Endothelial cell of umbilical vein (primary cell): ENCODE results near the gene MAST4. TPM values are rescaled to one million over a fixed set of nuclear protein-coding genes. Genes with fewer than 3 reads are reported as not detected.

Source experiments
- BruUV-seq: library from RNA; stranded (reverse); fragments of 400-500 nt; replicated peaks from 2 replicates; lab custom pipeline; 2021; lab: Mats Ljungman, UMichigan
- CTCF ChIA-PET: fragments of 300-600, 350-600 bp; sonication (Branson Sonifier 250); formaldehyde crosslinking; loops from one replicate; lab custom pipeline; 2021; ENCODE audit warnings: antibody characterized with exemption, inconsistent platforms; lab: Charles Lee
- POLR2A ChIA-PET: fragments of 300-600, 350-600 bp; sonication (Branson Sonifier 250); formaldehyde crosslinking; loops from one replicate; lab custom pipeline; 2021; ENCODE audit warnings: antibody characterized with exemption, inconsistent platforms; lab: Charles Lee
- DNase-seq: peaks from one replicate; pipeline ENCODE4 v3.0.0-alpha.2; 2011; ENCODE audit warnings: low read depth, low spot score
- FAIRE-seq: peaks from 2 replicates; lab custom pipeline; 2011; peaks lifted over from hg19 to GRCh38; lab: Jason Lieb, UNC
- H2AFZ ChIP-seq: 2 replicates; pipeline ENCODE4 v1.6.0; 2012; ENCODE audit warnings: low read depth, low read length, control low read depth, inconsistent platforms
- H3K27ac ChIP-seq: 2 replicates; pipeline ENCODE4 v1.5.1; 2011; ENCODE audit warnings: low read depth, mild to moderate bottlenecking, control low read depth, low read length, moderate library complexity; ENCODE audit not compliant: insufficient read depth
- H3K27me3 ChIP-seq, 2 experiments: 2 replicates each; pipeline versions ENCODE4 v1.6.0 to v1.6.1; 2011; ENCODE audit warnings: low read length in 2 of 2, mixed read lengths in 1 of 2; ENCODE audit not compliant: control insufficient read depth in 2 of 2, insufficient read depth in 2 of 2
- H3K36me3 ChIP-seq, 2 experiments: 2 replicates in 1 of 2; 3 replicates in 1 of 2; pipeline ENCODE4 v1.5.1; 2011; ENCODE audit warnings: low read length in 2 of 2, mild to moderate bottlenecking in 1 of 2, moderate library complexity in 1 of 2; ENCODE audit not compliant: control insufficient read depth in 2 of 2, insufficient read depth in 2 of 2; ENCODE audit errors: extremely low read depth in 1 of 2
- H3K4me1 ChIP-seq: 3 replicates; pipeline ENCODE4 v1.5.1; 2011; ENCODE audit warnings: mild to moderate bottlenecking, low read length; ENCODE audit not compliant: control insufficient read depth, insufficient read depth; ENCODE audit errors: extremely low read depth
- H3K4me2 ChIP-seq: 2 replicates; pipeline ENCODE4 v1.6.1; 2011; ENCODE audit warnings: low read length, control low read depth, mixed read lengths; ENCODE audit not compliant: insufficient read depth
- H3K4me3 ChIP-seq, 3 experiments: fragments of 200-600 bp in 1 of 3; sonication (generic), shearing (Covaris generic) in 1 of 3; replicated peaks in 1 of 3; 2 replicates each; pipeline ENCODE4 v1.5.1; 2011 to 2016; ENCODE audit warnings: control low read depth in 3 of 3, low read length in 3 of 3, mild to moderate bottlenecking in 2 of 3, inconsistent platforms in 1 of 3, low read depth in 1 of 3, moderate library complexity in 1 of 3; ENCODE audit not compliant: insufficient read depth in 1 of 3
- H3K79me2 ChIP-seq: 2 replicates; pipeline ENCODE4 v1.6.0; 2012; ENCODE audit warnings: low read length, inconsistent platforms; ENCODE audit not compliant: control insufficient read depth, insufficient read depth
- H3K9ac ChIP-seq: replicated peaks from 2 replicates; pipeline ENCODE3; 2011; ENCODE audit warnings: low read length, control low read depth; ENCODE audit not compliant: insufficient read depth; ENCODE audit errors: extremely low read depth
- H3K9me1 ChIP-seq: replicated peaks from 3 replicates; pipeline ENCODE4 v1.6.0; 2011; ENCODE audit warnings: mild to moderate bottlenecking, low read length; ENCODE audit not compliant: control insufficient read depth, insufficient read depth; ENCODE audit errors: extremely low read depth
- H3K9me3 ChIP-seq: replicated peaks from 2 replicates; pipeline ENCODE4 v1.5.1; 2012; ENCODE audit warnings: low read length, inconsistent platforms; ENCODE audit not compliant: control insufficient read depth, insufficient read depth
- H4K20me1 ChIP-seq: replicated peaks from 2 replicates; pipeline ENCODE3; 2011; ENCODE audit warnings: mild to moderate bottlenecking, low read length; ENCODE audit not compliant: control insufficient read depth, insufficient read depth; ENCODE audit errors: extremely low read depth
- CTCF ChIP-seq, 2 donors: IDR thresholded peaks; 1 replicate in 1 of 2; 2 replicates in 1 of 2; pipeline ENCODE4 v1.5.1; 2011; ENCODE audit warnings: low read length in 2 of 2, mild to moderate bottlenecking in 2 of 2, moderate library complexity in 2 of 2, control low read depth in 1 of 2, inconsistent platforms in 1 of 2, low read depth in 1 of 2; ENCODE audit not compliant: insufficient read depth in 1 of 2; ENCODE audit errors: extremely low read depth in 1 of 2
- EZH2 ChIP-seq: IDR thresholded peaks from 2 replicates; pipeline ENCODE4 v1.6.1; 2012; ENCODE audit warnings: borderline replicate concordance, low read depth, mild to moderate bottlenecking, moderate library complexity, low read length, inconsistent platforms; ENCODE audit not compliant: severe bottlenecking
- FOS ChIP-seq: IDR thresholded peaks from 2 replicates; pipeline ENCODE4 v1.6.1; 2011; ENCODE audit warnings: mild to moderate bottlenecking, low read length, moderate library complexity, borderline replicate concordance; ENCODE audit not compliant: insufficient read depth
- GATA2 ChIP-seq: IDR thresholded peaks from 2 replicates; pipeline ENCODE4 v1.7.0; 2011; ENCODE audit warnings: low read depth, mild to moderate bottlenecking, moderate library complexity, mixed read lengths, low read length; ENCODE audit not compliant: insufficient read length, insufficient read depth
- JUN ChIP-seq: IDR thresholded peaks from 2 replicates; pipeline ENCODE4 v1.6.1; 2011; ENCODE audit warnings: borderline replicate concordance, low read depth; ENCODE audit not compliant: insufficient read length, insufficient read depth
- MAX ChIP-seq: IDR thresholded peaks from 2 replicates; pipeline ENCODE4 v1.6.1; 2011; ENCODE audit not compliant: insufficient read depth, insufficient read length
- MYC ChIP-seq: IDR thresholded peaks from one replicate; pipeline ENCODE4 v1.6.1; 2011; ENCODE audit warnings: mild to moderate bottlenecking, low read depth, low read length
- POLR2A ChIP-seq: IDR thresholded peaks from 2 replicates; pipeline ENCODE4 v1.6.1; 2012; ENCODE audit warnings: low read depth, mild to moderate bottlenecking, control low read depth, low read length
- POLR2AphosphoS5 ChIP-seq: IDR thresholded peaks from 2 replicates; pipeline ENCODE4 v1.6.1; 2012; ENCODE audit warnings: low read depth, mild to moderate bottlenecking, control low read depth, low read length, moderate library complexity; ENCODE audit not compliant: insufficient read depth
- dilution Hi-C: fragments of 300-500 bp; cut with MboI; formaldehyde crosslinking; loops from one replicate; pipeline ENCODE4 v1.15.0; 2019; ENCODE audit warnings: low sequenced_read_pairs; ENCODE audit not compliant: extremely low pct_ligation_motif_present
- intact Hi-C: fragments of 100-400 bp; cut with micrococcal nuclease; formaldehyde crosslinking; loops from one replicate; pipeline ENCODE4 v1.10.0; 2022
- polyA plus RNA-seq, 4 experiments: library from polyadenylated mRNA; depleted of rRNA in 3 of 4; stranded (reverse) in 3 of 4; unstranded in 1 of 4; fragments of >200 nt; gene quantifications; 2 replicates each; pipeline versions ENCODE4 v1.2.1 to v1.2.3, GENCODE V29; 2011 to 2012; ENCODE audit warnings: missing spikeins in 1 of 4
- total RNA-seq: library from RNA; stranded (reverse); gene quantifications from 2 replicates; pipeline ENCODE4 v1.2.3, GENCODE V29; 2021

The MAST4 gene
- total and polyA plus RNA-seq, 2 donors (not counting 3 experiments of a cell fraction or from before 2014, with no cell fraction given): 40.2 to 116 TPM

- Histone ChIP-seq H3K27ac (no peak overlapping the region), H3K4me1 (peaks cover 2% of the 10 kb centered on the region), H4K20me1 (no peaks in the 10 kb centered on the region), H2AFZ (no peak overlapping the region), H3K9me1 (peaks cover 6% of the 10 kb centered on the region), H3K9ac (no peak overlapping the region), H3K9me3 (no peaks in the 10 kb centered on the region), H3K4me2 (no peak overlapping the region), H3K27me3 (no peaks in the 10 kb centered on the region), H3K4me3 (no peak overlapping the region), H3K79me2 (peaks cover 17% of the 10 kb centered on the region), H3K36me3 (no peaks in the 10 kb centered on the region)
- intact Hi-C loops (no loop called here), dilution Hi-C loops (no loop called here)
- ChIA-PET CTCF (interaction anchor here (0.7 kb wide), 1 partner anchor 61 kb away, joined by 3 read pairs; no protein-coding TSS in a partner anchor), POLR2A (no interaction called here)
- BruUV-seq: no TSS peak
- FAIRE-seq: no peak
- DNase-seq: no peak
- TF ChIP-seq EZH2 (no peak), CTCF (IDR thresholded peaks at IDR 0.05; ENCODE audit: extremely low read depth in 1 of 2, insufficient read depth in 1 of 2, low read depth in 1 of 2, low read length in 2 of 2) (no peak), JUN (no peak), GATA2 (no peak), MAX (no peak)
Observed at GRCh38 chr5:67077296-67077695, 481.1 kb downstream of the MAST4 start.

GRCh38 chr5:67081261-67081660 lies 485.1 kb downstream of the MAST4 start:
- Histone ChIP-seq H2AFZ (no peak overlapping the region), H3K9me3 (no peaks in the 10 kb centered on the region), H3K9me1 (peaks cover 7% of the 10 kb centered on the region), H3K4me3 (no peak overlapping the region), H3K27me3 (no peaks in the 10 kb centered on the region), H3K27ac (no peak overlapping the region), H3K36me3 (no peaks in the 10 kb centered on the region), H3K9ac (no peak overlapping the region), H3K4me1 (peaks cover 21% of the 10 kb centered on the region), H3K79me2 (peaks cover 18% of the 10 kb centered on the region), H3K4me2 (no peak overlapping the region), H4K20me1 (peaks cover 14% of the 10 kb centered on the region)
- intact Hi-C loops (loop anchor here (5.0 kb wide), 1 partner anchor 79 kb away; no protein-coding TSS in a partner anchor), dilution Hi-C loops (no loop called here)
- ChIA-PET POLR2A (no interaction called here), CTCF (interaction anchor here (1.2 to 1.3 kb wide), 2 partner anchors 46 to 68 kb away, joined by 3 to 4 read pairs; no protein-coding TSS in a partner anchor)
- TF ChIP-seq FOS: no peak
- no peak for TF ChIP-seq CTCF (IDR thresholded peaks at IDR 0.05; ENCODE audit: extremely low read depth in 1 of 2, insufficient read depth in 1 of 2, low read depth in 1 of 2, low read length in 2 of 2)
- no peak for TF ChIP-seq MYC
- TF ChIP-seq JUN: no peak
- no peak for TF ChIP-seq EZH2
- TF ChIP-seq GATA2: no peak
- no peak for TF ChIP-seq MAX
- TF ChIP-seq POLR2A: no peak
- no peak for TF ChIP-seq POLR2AphosphoS5
- FAIRE-seq (no peak), DNase-seq (no peak)
- no TSS peak for BruUV-seq
